CD4-positive, alpha-beta memory T cell (primary cell): Measurements from ENCODE around the gene TOR3A. TPM values are rescaled to one million over a fixed set of nuclear protein-coding genes. Genes with fewer than 3 reads are reported as not detected.

Experiments used
- CTCF ChIA-PET: fragments of 350-600 bp; sonication (Branson Sonifier 250); formaldehyde crosslinking; loops from one replicate; lab custom pipeline; 2021; ENCODE audit warnings: inconsistent platforms; ENCODE audit not compliant: partially characterized antibody; lab: Charles Lee
- POLR2A ChIA-PET: fragments of 350-600 bp; sonication (Branson Sonifier 250); formaldehyde crosslinking; loops from one replicate; lab custom pipeline; 2021; ENCODE audit not compliant: partially characterized antibody; lab: Charles Lee
- DNase-seq, 5 donors: peaks; one replicate each; pipeline versions ENCODE4 v3.0.0 to v3.0.0-alpha.2; 2020 to 2022; ENCODE audit warnings: mixed read lengths in 1 of 5
- H3K27ac ChIP-seq: one replicate; pipeline ENCODE4 v1.7.0; 2013; ENCODE audit warnings: low read depth, low read length
- H3K27me3 ChIP-seq: 2 replicates; pipeline ENCODE4 v1.7.0; 2013; ENCODE audit warnings: mild to moderate bottlenecking, low read length, moderate library complexity; ENCODE audit not compliant: insufficient read depth
- H3K36me3 ChIP-seq: 2 replicates; pipeline ENCODE4 v1.7.0; 2013; ENCODE audit warnings: mild to moderate bottlenecking, low read length, moderate library complexity; ENCODE audit not compliant: insufficient read depth
- H3K4me1 ChIP-seq: 2 replicates; pipeline ENCODE4 v1.7.0; 2013; ENCODE audit warnings: mild to moderate bottlenecking, low read length, moderate library complexity; ENCODE audit not compliant: insufficient read depth
- H3K4me3 ChIP-seq, 2 donors: one replicate each; pipeline ENCODE4 v1.7.0; 2013; ENCODE audit warnings: low read length in 2 of 2, mild to moderate bottlenecking in 1 of 2
- H3K9me3 ChIP-seq, 2 donors: one replicate each; pipeline ENCODE4 v1.7.0; 2013; ENCODE audit warnings: low read length in 2 of 2, control low read depth in 1 of 2; ENCODE audit not compliant: control insufficient read depth in 1 of 2
- H3K27ac Mint-ChIP-seq, 7 donors: one replicate each; pipeline ENCODE4 v1.8.0; 2020 to 2021; ENCODE audit warnings: mixed read lengths in 7 of 7, mild to moderate bottlenecking in 6 of 7, inconsistent platforms in 3 of 7, moderate library complexity in 3 of 7
- H3K27me3 Mint-ChIP-seq, 2 donors: one replicate each; pipeline ENCODE4 v1.8.0; 2020 to 2021; ENCODE audit warnings: mixed read lengths in 2 of 2
- H3K36me3 Mint-ChIP-seq, 2 donors: one replicate each; pipeline ENCODE4 v1.8.0; 2020 to 2021; ENCODE audit warnings: mixed read lengths in 2 of 2, inconsistent platforms in 1 of 2, mild to moderate bottlenecking in 1 of 2
- H3K4me1 Mint-ChIP-seq, 4 donors: one replicate each; pipeline ENCODE4 v1.8.0; 2020 to 2021; ENCODE audit warnings: mixed read lengths in 4 of 4, mild to moderate bottlenecking in 1 of 4
- H3K4me3 Mint-ChIP-seq, 8 donors: one replicate each; pipeline ENCODE4 v1.8.0; 2020 to 2021; ENCODE audit warnings: mixed read lengths in 8 of 8, mild to moderate bottlenecking in 7 of 8, moderate library complexity in 6 of 8, inconsistent platforms in 3 of 8
- H3K9me3 Mint-ChIP-seq, 8 donors: one replicate each; pipeline ENCODE4 v1.8.0; 2020 to 2021; ENCODE audit warnings: mixed read lengths in 8 of 8, mild to moderate bottlenecking in 5 of 8, inconsistent platforms in 3 of 8, moderate library complexity in 1 of 8
- intact Hi-C: fragments of 100-400 bp; cut with micrococcal nuclease; formaldehyde crosslinking; loops from one replicate; pipeline ENCODE4 v1.15.1; 2023
- polyA plus RNA-seq, 2 donors: library from polyadenylated mRNA; unstranded; fragments of 300-500 nt; fragmentation: Illumina TruSeq; gene quantifications; one replicate each; pipeline ENCODE4 v1.2.3, GENCODE V29; 2021
- total RNA-seq, 2 experiments: library from RNA; stranded (reverse); gene quantifications; one replicate each; pipeline ENCODE4 v1.2.3, GENCODE V29; 2021

The TOR3A gene
- total and polyA plus RNA-seq, 4 experiments from 2014 or later, result 25.4 to 51.3 (median 32.2) TPM

GRCh38 chr1:179095377-179095776 lies 13.5 kb downstream of the TOR3A start:
- Mint-ChIP-seq H3K9me3 (peaks cover 0 to 3% (median 0%) of the 10 kb centered on the region in 8 donors), H3K27ac (peak overlapping the region in 3 of 7 donors; percentile 41 to 66 (median 66)), H3K4me3 (no peak overlapping the region), H3K36me3 (peaks cover 25 to 49% of the 10 kb centered on the region in 2 donors), H3K27me3 (no peaks in the 10 kb centered on the region), H3K4me1 (peaks cover 1 to 4% (median 2%) of the 10 kb centered on the region in 4 donors)
- DNase-seq, result no peak
- no peak overlapping the region for H3K27ac ChIP-seq
- no peaks in the 10 kb centered on the region for H3K27me3 ChIP-seq
- no peaks in the 10 kb centered on the region for H3K9me3 ChIP-seq
- CTCF ChIA-PET, result interaction anchor here (1.5 kb wide), 1 partner anchor 17 kb away, joined by 6 read pairs; no protein-coding TSS in a partner anchor
- peaks cover 42% of the 10 kb centered on the region for H3K36me3 ChIP-seq
- POLR2A ChIA-PET, result no interaction called here
- no peaks in the 10 kb centered on the region for H3K4me1 ChIP-seq
- no peak overlapping the region for H3K4me3 ChIP-seq
- intact Hi-C loops, result no loop called here

- POLR2A ChIA-PET, result no interaction called here
- Mint-ChIP-seq H3K4me1 (peaks cover 0 to 4% (median 2%) of the 10 kb centered on the region in 4 donors), H3K9me3 (no peaks in the 10 kb centered on the region), H3K36me3 (peaks cover 23 to 45% of the 10 kb centered on the region in 2 donors), H3K27me3 (no peaks in the 10 kb centered on the region), H3K4me3 (no peak overlapping the region), H3K27ac (peak overlapping the region in 6 of 7 donors; percentile 38 to 66 (median 45))
- Histone ChIP-seq H3K36me3 (peaks cover 37% of the 10 kb centered on the region), H3K27ac (no peak overlapping the region), H3K4me1 (no peaks in the 10 kb centered on the region), H3K4me3 (no peak overlapping the region), H3K9me3 (no peaks in the 10 kb centered on the region), H3K27me3 (no peaks in the 10 kb centered on the region)
- CTCF ChIA-PET, result interaction anchor here (1.5 kb wide), 1 partner anchor 17 kb away, joined by 6 read pairs; no protein-coding TSS in a partner anchor
- no peak for DNase-seq
- intact Hi-C loops, result no loop called here
Measured at GRCh38 chr1:179095924-179096323, 14.1 kb downstream of the TOR3A start.

- H3K4me1 ChIP-seq, result no peaks in the 10 kb centered on the region
Measured at GRCh38 chr1:179099891-179100290, 18.0 kb downstream of the TOR3A start.

GRCh38 chr1:179101566-179101965 lies 19.7 kb downstream of the TOR3A start:
- intact Hi-C loops, result no loop called here
- ChIA-PET CTCF (interaction anchor here (0.6 to 1.1 kb wide), 2 partner anchors 21 to 153 kb away, joined by 3 read pairs; no protein-coding TSS in a partner anchor), POLR2A (no interaction called here)
- Histone ChIP-seq H3K36me3 (no peaks in the 10 kb centered on the region), H3K4me3 (no peak overlapping the region), H3K4me1 (no peaks in the 10 kb centered on the region), H3K9me3 (no peaks in the 10 kb centered on the region), H3K27ac (no peak overlapping the region), H3K27me3 (no peaks in the 10 kb centered on the region)
- no peaks in the 10 kb centered on the region for H3K27me3 Mint-ChIP-seq
- H3K4me3 Mint-ChIP-seq, result no peak overlapping the region
- no peaks in the 10 kb centered on the region for H3K9me3 Mint-ChIP-seq
- no peaks in the 10 kb centered on the region for H3K4me1 Mint-ChIP-seq
- H3K27ac Mint-ChIP-seq, result no peak overlapping the region
- peaks cover 10% of the 10 kb centered on the region in 2 donors for H3K36me3 Mint-ChIP-seq
- no peak for DNase-seq

More at GRCh38 chr1:179099891-179100290, 18.0 kb downstream of the TOR3A start:
- Mint-ChIP-seq H3K36me3 (peaks cover 13 to 18% of the 10 kb centered on the region in 2 donors), H3K4me1 (no peaks in the 10 kb centered on the region), H3K27ac (peak overlapping the region in 3 of 7 donors; percentile 5 to 74 (median 8)), H3K9me3 (no peaks in the 10 kb centered on the region), H3K4me3 (no peak overlapping the region), H3K27me3 (no peaks in the 10 kb centered on the region)
- ChIA-PET CTCF (interaction anchor here (1.0 kb wide), 1 partner anchor 97 kb away, joined by 3 read pairs; no protein-coding TSS in a partner anchor), POLR2A (no interaction called here)
- H3K36me3 ChIP-seq, result peaks cover 7% of the 10 kb centered on the region
- DNase-seq, result no peak
- no peaks in the 10 kb centered on the region for H3K9me3 ChIP-seq
- no peaks in the 10 kb centered on the region for H3K27me3 ChIP-seq
- H3K27ac ChIP-seq, result no peak overlapping the region
- intact Hi-C loops, result no loop called here
- no peak overlapping the region for H3K4me3 ChIP-seq

- H3K4me3 Mint-ChIP-seq, result no peak overlapping the region
- no peak for DNase-seq
- POLR2A ChIA-PET, result no interaction called here
- Histone ChIP-seq H3K4me3 (no peak overlapping the region), H3K4me1 (no peaks in the 10 kb centered on the region), H3K27ac (no peak overlapping the region), H3K27me3 (no peaks in the 10 kb centered on the region), H3K36me3 (peaks cover 14% of the 10 kb centered on the region), H3K9me3 (no peaks in the 10 kb centered on the region)
- CTCF ChIA-PET, result no interaction called here
- H3K36me3 Mint-ChIP-seq, result peaks cover 20 to 26% of the 10 kb centered on the region in 2 donors
- H3K27me3 Mint-ChIP-seq, result no peaks in the 10 kb centered on the region
- no peaks in the 10 kb centered on the region for H3K9me3 Mint-ChIP-seq
- intact Hi-C loops, result no loop called here
- H3K27ac Mint-ChIP-seq, result no peak overlapping the region
- H3K4me1 Mint-ChIP-seq, result no peaks in the 10 kb centered on the region
Measured at GRCh38 chr1:179103999-179104398, 22.1 kb downstream of the TOR3A start.

- H3K4me3 ChIP-seq, result no peak overlapping the region
- intact Hi-C loops, result no loop called here
- no peaks in the 10 kb centered on the region for H3K9me3 ChIP-seq
- Mint-ChIP-seq H3K9me3 (no peaks in the 10 kb centered on the region), H3K4me3 (no peak overlapping the region), H3K27me3 (no peaks in the 10 kb centered on the region), H3K27ac (no peak overlapping the region), H3K36me3 (peaks cover 26 to 32% of the 10 kb centered on the region in 2 donors), H3K4me1 (no peaks in the 10 kb centered on the region)
- no peak overlapping the region for H3K27ac ChIP-seq
- H3K27me3 ChIP-seq, result no peaks in the 10 kb centered on the region
- ChIA-PET POLR2A (no interaction called here), CTCF (interaction anchor here (1.0 to 2.5 kb wide), 6 partner anchors 16 to 267 kb away, joined by 3 to 8 read pairs (median 4); no protein-coding TSS in a partner anchor)
- peaks cover 18% of the 10 kb centered on the region for H3K36me3 ChIP-seq
- H3K4me1 ChIP-seq, result no peaks in the 10 kb centered on the region
- DNase-seq, result no peak
Measured at GRCh38 chr1:179104611-179105250, 22.9 kb downstream of the TOR3A start.

GRCh38 chr1:179105393-179105792 lies 23.5 kb downstream of the TOR3A start:
- DNase-seq, result no peak
- no peak overlapping the region for H3K4me3 Mint-ChIP-seq
- peak overlapping the region in 2 of 7 donors; percentile 53 to 73 for H3K27ac Mint-ChIP-seq
- CTCF ChIA-PET, result interaction anchor here (1.0 to 2.5 kb wide), 6 partner anchors 16 to 266 kb away, joined by 3 to 8 read pairs (median 4); no protein-coding TSS in a partner anchor
- Histone ChIP-seq H3K27ac (no peak overlapping the region), H3K27me3 (no peaks in the 10 kb centered on the region), H3K36me3 (peaks cover 24% of the 10 kb centered on the region), H3K4me1 (no peaks in the 10 kb centered on the region), H3K4me3 (no peak overlapping the region), H3K9me3 (no peaks in the 10 kb centered on the region)
- H3K4me1 Mint-ChIP-seq, result no peaks in the 10 kb centered on the region
- POLR2A ChIA-PET, result no interaction called here
- peaks cover 32 to 36% of the 10 kb centered on the region in 2 donors for H3K36me3 Mint-ChIP-seq
- no peaks in the 10 kb centered on the region for H3K27me3 Mint-ChIP-seq
- H3K9me3 Mint-ChIP-seq, result no peaks in the 10 kb centered on the region
- intact Hi-C loops, result no loop called here
